Natural killer cell (primary cell): Measurements from ENCODE around the gene DRD4. TPM values are rescaled to one million over a fixed set of nuclear protein-coding genes. Genes with fewer than 3 reads are reported as not detected.
A peak's percentile ranks its signal among the peaks of the same experiment; 100 is the strongest.
"Not testable (repeated sequence)": the region's sequence is repeated elsewhere in the genome, so short reads cannot be mapped to it uniquely, and the experiment has no call there.

Experiments
- ATAC-seq, 3 donors: fragments of 150-1000 bp in 2 of 3; fragments of 200-7000 bp in 1 of 3; cut with Tn5 transposase; 1 replicate in 1 of 3; 2 replicates in 2 of 3; pipeline ENCODE4 v1.10.0; 2021; ENCODE audit warnings: mild to moderate bottlenecking in 2 of 3, moderate library complexity in 2 of 3
- DNase-seq, 2 donors: peaks; one replicate each; pipeline versions ENCODE4 v3.0.0 to v3.0.0-alpha.2; 2013 to 2021; ENCODE audit warnings: mixed read lengths in 1 of 2
- H3K27ac ChIP-seq: one replicate; pipeline ENCODE4 v1.5.1; 2013; ENCODE audit warnings: mild to moderate bottlenecking, low read length
- H3K27me3 ChIP-seq: one replicate; pipeline ENCODE4 v1.6.1; 2013; ENCODE audit warnings: low read length; ENCODE audit not compliant: control insufficient read depth, insufficient read depth
- H3K36me3 ChIP-seq: one replicate; pipeline ENCODE4 v1.6.1; 2013; ENCODE audit warnings: low read length; ENCODE audit not compliant: control insufficient read depth, insufficient read depth
- H3K4me1 ChIP-seq: one replicate; pipeline ENCODE4 v1.6.1; 2013; ENCODE audit warnings: low read length; ENCODE audit not compliant: control insufficient read depth, insufficient read depth
- H3K4me3 ChIP-seq: one replicate; pipeline ENCODE4 v1.5.1; 2013; ENCODE audit warnings: low read length
- H3K9me3 ChIP-seq: one replicate; pipeline ENCODE4 v1.6.1; 2013; ENCODE audit warnings: low read length; ENCODE audit not compliant: control insufficient read depth, insufficient read depth
- H3K27ac Mint-ChIP-seq, 2 donors: one replicate each; pipeline ENCODE4 v1.8.0; 2022; ENCODE audit warnings: mild to moderate bottlenecking in 2 of 2, mixed read lengths in 2 of 2, moderate library complexity in 1 of 2
- H3K27me3 Mint-ChIP-seq, 2 donors: one replicate each; pipeline ENCODE4 v1.8.0; 2022; ENCODE audit warnings: low read depth in 2 of 2, mixed read lengths in 2 of 2
- H3K36me3 Mint-ChIP-seq: one replicate; pipeline ENCODE4 v1.8.0; 2022; ENCODE audit warnings: mixed read lengths
- H3K4me1 Mint-ChIP-seq, 2 donors: one replicate each; pipeline ENCODE4 v1.8.0; 2022; ENCODE audit warnings: mixed read lengths in 2 of 2
- H3K4me3 Mint-ChIP-seq: one replicate; pipeline ENCODE4 v1.8.0; 2022; ENCODE audit warnings: mild to moderate bottlenecking, moderate library complexity, mixed read lengths
- H3K9me3 Mint-ChIP-seq, 2 donors: one replicate each; pipeline ENCODE4 v1.8.0; 2022; ENCODE audit warnings: mixed read lengths in 2 of 2
- WGBS: methylation state at CpG from one replicate; pipeline ENCODE4 v1.1.7; 2013; ENCODE audit warnings: missing lambda C conversion rate; ENCODE audit not compliant: insufficient coverage; 5-methylcytosine and 5-hydroxymethylcytosine counted together
- intact Hi-C: fragments of 100-400 bp; cut with micrococcal nuclease; formaldehyde crosslinking; loops from one replicate; pipeline ENCODE4 v1.14.2; 2022
- total RNA-seq, 4 donors: library from RNA; stranded (reverse); fragments of 120-200 nt in 1 of 4; gene quantifications; one replicate each; pipeline versions ENCODE4 v1.2.3 to v1.2.4, GENCODE V29; 2013 to 2022
- TF ChIP-seq, protein P1 (sequence below): fragments of 200-600 bp; IDR thresholded peaks from one replicate; pipeline ENCODE4 v1.8.0; 2022; ENCODE audit warnings: antibody characterized with exemption

The DRD4 gene
- total RNA-seq, 3 donors from 2014 or later (not counting 1 experiment from before 2014, with no cell fraction given): 0.49 to 1.2 (median 0.61) TPM

GRCh38 chr11:686451-687243 is 49.6 kb downstream of the DRD4 start:
- H3K36me3 Mint-ChIP-seq: peaks cover 19% of the 10 kb centered on the region
- Histone ChIP-seq H3K4me1 (no peaks in the 10 kb centered on the region), H3K9me3 (no peaks in the 10 kb centered on the region), H3K27ac (no peak overlapping the region), H3K4me3 (no peak overlapping the region), H3K36me3 (peaks cover 31% of the 10 kb centered on the region), H3K27me3 (no peaks in the 10 kb centered on the region)
- TF ChIP-seq, protein P1, sequence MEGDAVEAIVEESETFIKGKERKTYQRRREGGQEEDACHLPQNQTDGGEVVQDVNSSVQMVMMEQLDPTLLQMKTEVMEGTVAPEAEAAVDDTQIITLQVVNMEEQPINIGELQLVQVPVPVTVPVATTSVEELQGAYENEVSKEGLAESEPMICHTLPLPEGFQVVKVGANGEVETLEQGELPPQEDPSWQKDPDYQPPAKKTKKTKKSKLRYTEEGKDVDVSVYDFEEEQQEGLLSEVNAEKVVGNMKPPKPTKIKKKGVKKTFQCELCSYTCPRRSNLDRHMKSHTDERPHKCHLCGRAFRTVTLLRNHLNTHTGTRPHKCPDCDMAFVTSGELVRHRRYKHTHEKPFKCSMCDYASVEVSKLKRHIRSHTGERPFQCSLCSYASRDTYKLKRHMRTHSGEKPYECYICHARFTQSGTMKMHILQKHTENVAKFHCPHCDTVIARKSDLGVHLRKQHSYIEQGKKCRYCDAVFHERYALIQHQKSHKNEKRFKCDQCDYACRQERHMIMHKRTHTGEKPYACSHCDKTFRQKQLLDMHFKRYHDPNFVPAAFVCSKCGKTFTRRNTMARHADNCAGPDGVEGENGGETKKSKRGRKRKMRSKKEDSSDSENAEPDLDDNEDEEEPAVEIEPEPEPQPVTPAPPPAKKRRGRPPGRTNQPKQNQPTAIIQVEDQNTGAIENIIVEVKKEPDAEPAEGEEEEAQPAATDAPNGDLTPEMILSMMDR: no peak
- peak in 1 of 3 donors; percentile 24 for ATAC-seq
- H3K4me3 Mint-ChIP-seq: no peak overlapping the region
- H3K27ac Mint-ChIP-seq: no peak overlapping the region
- WGBS: 94% methylated on average over 30 of the region's 30 CpGs
- intact Hi-C loops: no loop called here
- H3K4me1 Mint-ChIP-seq: peaks cover under 1 to 1% of the 10 kb centered on the region in 2 donors
- no peak for DNase-seq
- H3K27me3 Mint-ChIP-seq: no peaks in the 10 kb centered on the region
- H3K9me3 Mint-ChIP-seq: no peaks in the 10 kb centered on the region

DNA sequence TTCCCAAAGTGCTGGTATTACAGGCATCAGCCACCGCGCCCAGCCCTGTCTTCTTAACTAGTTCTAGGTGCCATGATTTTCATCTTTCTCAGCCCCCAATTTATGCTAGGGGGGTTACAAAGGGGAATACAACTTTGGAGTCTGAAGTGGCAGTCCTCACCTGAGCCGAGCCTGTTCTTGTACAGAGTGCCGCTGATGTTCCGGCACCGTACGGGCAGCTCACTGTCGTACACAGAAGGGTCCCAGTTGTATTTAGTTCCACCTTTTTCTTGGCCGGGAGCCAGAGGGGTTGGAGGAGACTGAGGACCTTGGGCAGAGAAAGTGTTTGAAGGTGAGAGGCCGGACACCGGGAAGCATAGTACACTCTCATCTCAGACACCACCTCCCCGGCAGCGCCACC is 50.7 kb downstream of the DRD4 start:
- no peak for DNase-seq
- Histone ChIP-seq H3K36me3 (peaks cover 31% of the 10 kb centered on the region), H3K9me3 (no peaks in the 10 kb centered on the region), H3K27me3 (no peaks in the 10 kb centered on the region), H3K27ac (no peak overlapping the region), H3K4me3 (no peak overlapping the region), H3K4me1 (peaks cover 4% of the 10 kb centered on the region)
- no peak for ATAC-seq
- Mint-ChIP-seq H3K27ac (no peak overlapping the region), H3K4me1 (peaks cover 9 to 10% of the 10 kb centered on the region in 2 donors), H3K4me3 (no peak overlapping the region), H3K27me3 (no peaks in the 10 kb centered on the region), H3K36me3 (peaks cover 12% of the 10 kb centered on the region), H3K9me3 (no peaks in the 10 kb centered on the region)
- 93% methylated on average over 10 of the region's 13 CpGs for WGBS
- TF ChIP-seq, protein P1: no peak
- intact Hi-C loops: no loop called here

- Histone ChIP-seq H3K27ac (no peak overlapping the region), H3K4me3 (no peak overlapping the region), H3K9me3 (no peaks in the 10 kb centered on the region), H3K27me3 (no peaks in the 10 kb centered on the region), H3K4me1 (peaks cover 13% of the 10 kb centered on the region), H3K36me3 (peaks cover 28% of the 10 kb centered on the region)
- Mint-ChIP-seq H3K9me3 (no peaks in the 10 kb centered on the region), H3K4me3 (no peak overlapping the region), H3K4me1 (peaks cover 9 to 19% of the 10 kb centered on the region in 2 donors), H3K27ac (no peak overlapping the region), H3K36me3 (peaks cover 6% of the 10 kb centered on the region), H3K27me3 (no peaks in the 10 kb centered on the region)
- 47% methylated on average over 9 of the region's 9 CpGs for WGBS
- TF ChIP-seq, protein P1: no peak
- ATAC-seq (no peak), DNase-seq (no peak)
- intact Hi-C loops: no loop called here
Measured at GRCh38 chr11:688681-689080, 51.6 kb downstream of the DRD4 start.

- Mint-ChIP-seq H3K4me1 (peaks cover 9 to 25% of the 10 kb centered on the region in 2 donors), H3K27ac (no peak overlapping the region), H3K9me3 (no peaks in the 10 kb centered on the region), H3K36me3 (no peaks in the 10 kb centered on the region), H3K27me3 (no peaks in the 10 kb centered on the region), H3K4me3 (no peak overlapping the region)
- DNase-seq (no peak), ATAC-seq (no peak)
- 84% methylated on average over 7 of the region's 7 CpGs for WGBS
- intact Hi-C loops: no loop called here
- no peaks in the 10 kb centered on the region for H3K9me3 ChIP-seq
- H3K4me3 ChIP-seq: no peak overlapping the region
- H3K27me3 ChIP-seq: no peaks in the 10 kb centered on the region
- H3K27ac ChIP-seq: no peak overlapping the region
- peaks cover 24% of the 10 kb centered on the region for H3K36me3 ChIP-seq
- TF ChIP-seq, protein P1: no peak
- peaks cover 23% of the 10 kb centered on the region for H3K4me1 ChIP-seq
Measured at GRCh38 chr11:689625-690024, 52.6 kb downstream of the DRD4 start.

DNA sequence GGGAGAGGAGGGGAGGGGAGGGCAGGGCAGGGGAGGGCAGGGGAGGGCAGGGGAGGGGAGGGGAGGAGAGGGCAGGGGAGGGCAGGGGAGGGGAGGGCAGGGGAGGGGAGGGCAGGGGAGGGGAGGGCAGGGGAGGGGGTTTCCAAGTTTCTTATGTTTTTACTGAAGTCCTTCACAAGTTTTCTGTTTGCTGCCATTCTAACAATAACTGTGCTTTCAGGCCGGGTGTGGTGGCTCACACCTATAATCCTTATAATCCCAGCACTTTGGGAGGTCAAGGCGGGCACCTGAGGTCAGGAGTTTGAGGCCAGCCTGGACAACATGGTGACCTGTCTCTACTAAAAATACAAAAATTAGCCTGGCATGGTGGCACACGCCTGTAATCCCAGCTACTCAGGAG is 53.2 kb downstream of the DRD4 start:
- H3K36me3 ChIP-seq: peaks cover 22% of the 10 kb centered on the region
- H3K4me3 Mint-ChIP-seq, H3K27me3 Mint-ChIP-seq, ATAC-seq, intact Hi-C loops, H3K9me3 Mint-ChIP-seq, H3K4me3 ChIP-seq, H3K27ac Mint-ChIP-seq, H3K36me3 Mint-ChIP-seq, DNase-seq, H3K27me3 ChIP-seq, H3K9me3 ChIP-seq, H3K27ac ChIP-seq: not testable (repeated sequence)
- H3K4me1 Mint-ChIP-seq: peaks cover 9 to 25% of the 10 kb centered on the region in 2 donors
- peaks cover 23% of the 10 kb centered on the region for H3K4me1 ChIP-seq
- 95% methylated on average over 3 of the region's 3 CpGs for WGBS
